ENCODE results near the gene FYCO1. TPM values are rescaled to one million over a fixed set of nuclear protein-coding genes. Genes with fewer than 3 reads are reported as not detected.

The FYCO1 gene
- total RNA-seq, 1 donor from 2014 or later, result 73.2 TPM

- no peak for DNase-seq
Observed at GRCh38 chr3:45964139-45964538, 31.5 kb downstream of the FYCO1 start.

GRCh38 chr3:45962033-45962432 is 33.6 kb downstream of the FYCO1 start:
- DNase-seq, result no peak

GRCh38 chr3:45960289-45960688 is 35.3 kb downstream of the FYCO1 start:
- no peak for DNase-seq

GRCh38 chr3:45959201-45959600 is 36.4 kb downstream of the FYCO1 start:
- DNase-seq, result no peak

- no peak for DNase-seq
Observed at GRCh38 chr3:45958321-45958791, 37.3 kb downstream of the FYCO1 start.

GRCh38 chr3:45957586-45957985 is 38.0 kb downstream of the FYCO1 start:
- no peak for DNase-seq

- DNase-seq, result no peak
Observed at GRCh38 chr3:45955706-45956105, 39.9 kb downstream of the FYCO1 start.

- no peak for DNase-seq
Observed at GRCh38 chr3:45955017-45955647, 40.5 kb downstream of the FYCO1 start.

GRCh38 chr3:45954306-45954705 is 41.3 kb downstream of the FYCO1 start:
- DNase-seq, result no peak

- no peak for DNase-seq
Observed at GRCh38 chr3:45953536-45953935, 42.1 kb downstream of the FYCO1 start.

- no peak for DNase-seq
Observed at GRCh38 chr3:45952456-45952855, 43.2 kb downstream of the FYCO1 start.

- no peak for DNase-seq
Observed at GRCh38 chr3:45951946-45952345, 43.7 kb downstream of the FYCO1 start.

GRCh38 chr3:45950686-45951600 is 44.7 kb downstream of the FYCO1 start:
- DNase-seq, result no peak

- DNase-seq, result no peak
Observed at GRCh38 chr3:45950131-45950530, 45.5 kb downstream of the FYCO1 start.

- DNase-seq, result no peak
Observed at GRCh38 chr3:45949432-45949831, 46.2 kb downstream of the FYCO1 start.

GRCh38 chr3:45948881-45949280 is 46.7 kb downstream of the FYCO1 start:
- no peak for DNase-seq

- no peak for DNase-seq
Observed at GRCh38 chr3:45948311-45948781, 47.3 kb downstream of the FYCO1 start.

GRCh38 chr3:45947361-45947760 is 48.3 kb downstream of the FYCO1 start:
- no peak for DNase-seq

- no peak for DNase-seq
Observed at GRCh38 chr3:45946875-45947274, 48.7 kb downstream of the FYCO1 start.

- DNase-seq, result no peak
Observed at GRCh38 chr3:45946307-45946706, 49.3 kb downstream of the FYCO1 start.

GRCh38 chr3:45944830-45945620 is 50.6 kb downstream of the FYCO1 start:
- no peak for DNase-seq

GRCh38 chr3:45943207-45943846 is 52.3 kb downstream of the FYCO1 start, which contains the start of gene CXCR6:
CXCR6 (plus strand) TSS chr3:45943464; CDS start chr3:45946482, 3,018 bp downstream.
- DNase-seq, result no peak

Measured in tongue (tissue), 2 donors.